Left lobe of liver (tissue), 2 donors: ENCODE data around the gene SLC25A25. TPM values are rescaled to one million over a fixed set of nuclear protein-coding genes. Genes with fewer than 3 reads are reported as not detected.

ENCODE experiments used
- ATAC-seq: fragments of 200-7000 bp; cut with Tn5 transposase; one replicate; pipeline ENCODE4 v1.9.1; 2020; ENCODE audit warnings: mild to moderate bottlenecking, moderate library complexity
- DNase-seq: peaks from one replicate; pipeline ENCODE4 v3.0.0-alpha.2; 2020; ENCODE audit warnings: low spot score
- total RNA-seq: library from RNA; stranded (reverse); gene quantifications from one replicate; pipeline ENCODE4 v1.2.1, GENCODE V29; 2021
- donor health status: DM: no; HTN: no; CAD: no; lungs with moderate emphysema.
- donor health status: DM: no; HTN: yes; CAD: no.

SLC25A25 gene
- total RNA-seq, 1 donor from 2014 or later, result 76.9 TPM

DNA sequence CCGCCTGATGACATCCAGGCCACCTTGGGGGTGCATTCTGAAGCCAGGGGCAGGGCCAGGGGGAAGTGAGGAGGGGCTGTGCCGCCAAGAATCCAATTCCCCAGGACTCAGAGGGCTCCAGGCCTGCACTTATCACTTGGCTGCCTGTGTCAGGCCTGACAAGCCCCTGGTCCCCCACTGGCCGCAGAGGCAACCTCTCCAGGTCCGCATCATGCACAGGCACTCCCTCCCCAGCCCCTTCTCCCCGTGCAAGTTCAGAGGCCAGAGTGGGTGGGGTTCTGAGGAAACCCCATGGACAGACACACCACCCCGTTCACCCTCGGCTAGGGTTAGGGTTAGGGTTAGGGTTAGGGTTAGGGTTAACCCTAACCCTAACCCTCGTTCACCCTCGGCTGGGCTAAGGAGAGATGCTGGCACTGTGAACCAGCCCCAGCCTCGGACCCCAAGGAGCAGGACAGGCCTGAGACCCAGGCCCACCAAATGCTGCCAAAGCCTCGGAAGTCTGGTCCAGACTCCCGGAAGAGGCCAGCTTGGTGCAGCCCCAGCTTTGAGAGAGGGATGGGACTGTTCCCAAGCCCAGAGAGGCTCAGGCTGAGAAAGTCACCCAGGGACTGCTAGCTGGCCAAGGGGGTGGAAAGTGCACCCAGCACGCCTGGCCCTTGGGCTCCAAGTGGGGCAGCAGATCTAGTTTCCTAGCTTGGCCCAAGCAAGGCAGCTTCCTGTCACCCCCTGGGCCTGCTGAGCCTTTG is 86.1 kb downstream of the SLC25A25 start:
- no peak for ATAC-seq
- no peak for DNase-seq

DNA sequence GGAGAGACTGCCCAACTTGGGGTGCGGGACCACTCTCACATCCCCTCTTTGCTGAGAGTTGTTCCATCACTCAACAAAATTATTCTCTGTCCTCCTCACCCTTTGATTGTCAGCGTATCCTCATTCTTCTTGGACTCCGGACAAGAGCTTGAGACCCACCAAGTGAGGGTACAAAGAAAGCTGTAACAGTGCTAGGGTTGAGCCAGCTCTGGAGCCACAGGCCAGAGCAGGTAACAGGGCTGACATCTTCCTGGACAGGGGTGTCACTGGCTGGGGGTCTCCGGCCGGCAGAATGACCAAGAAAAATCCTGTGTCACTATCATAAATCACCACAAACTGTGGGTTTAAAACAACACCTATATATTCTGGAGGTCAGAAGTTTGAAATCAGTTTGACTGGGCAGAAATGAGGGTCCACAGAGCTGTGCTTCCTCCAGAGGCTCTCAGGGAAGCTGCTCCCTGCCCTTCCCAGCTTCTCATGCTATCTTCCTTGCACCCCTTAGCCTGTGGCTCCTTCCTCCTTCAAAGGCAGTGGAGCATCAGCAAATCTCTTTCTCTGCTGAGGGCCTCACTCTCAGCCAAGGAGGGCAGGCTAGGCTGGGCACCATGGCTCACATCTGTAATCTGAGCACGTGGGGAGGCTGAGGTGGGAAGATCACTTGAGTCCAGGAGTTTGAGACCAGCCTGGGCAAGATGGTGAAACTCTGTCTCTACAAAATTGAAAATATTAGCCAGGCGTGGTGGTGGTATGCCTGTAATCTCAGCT is 87.9 kb downstream of the SLC25A25 start:
- DNase-seq (no peak), ATAC-seq (no peak)

Other genes with a start within 250 kb of the SLC25A25 start
- 34.1 TPM for gene ENG, start 213.6 kb upstream of the SLC25A25 start, total RNA-seq
- 42.6 TPM for gene AK1, start 190.6 kb upstream of the SLC25A25 start, total RNA-seq
- gene ST6GALNAC6, start 168.6 kb upstream of the SLC25A25 start, total RNA-seq, result 35.2 TPM
- 5.9 TPM for gene ST6GALNAC4, start 151.2 kb upstream of the SLC25A25 start, total RNA-seq
- 0.40 TPM for gene PIP5KL1, start 137.5 kb upstream of the SLC25A25 start, total RNA-seq
- 12.4 TPM for gene DPM2, start 130.4 kb upstream of the SLC25A25 start, total RNA-seq
- 42.5 TPM for gene EEIG1, start 87.2 kb upstream of the SLC25A25 start, total RNA-seq
- 6.3 TPM for gene NAIF1, start 912 bp upstream of the SLC25A25 start, total RNA-seq
- gene PTGES2, start 59.5 kb downstream of the SLC25A25 start, total RNA-seq, result 35.8 TPM
- 2.7 TPM for gene LCN2, start 81.2 kb downstream of the SLC25A25 start, total RNA-seq
- 20.8 TPM for gene BBLN, start 92.0 kb downstream of the SLC25A25 start, total RNA-seq
- 28.1 TPM for gene CIZ1, start 123.3 kb downstream of the SLC25A25 start, total RNA-seq
- 3.7 TPM for gene DNM1, start 135.1 kb downstream of the SLC25A25 start, total RNA-seq
- gene GOLGA2, start 207.8 kb downstream of the SLC25A25 start, total RNA-seq, result 34.8 TPM
- 17.8 TPM for gene SWI5, start 208.0 kb downstream of the SLC25A25 start, total RNA-seq